HEK293T (cell line): Measurements from ENCODE around the gene ZC3H6.
"Not testable (repeated sequence)": the region's sequence is repeated elsewhere in the genome, so short reads cannot be mapped to it uniquely, and the experiment has no call there.

Experiments used
- CTCF ChIA-PET: fragments of 350-600 bp; formaldehyde crosslinking; extraction: SDS; loops from one replicate; lab custom pipeline; 2021; ENCODE audit warnings: antibody characterized with exemption, inconsistent platforms; lab: Yijun Ruan, JAX
- POLR2A ChIA-PET: fragments of 350-600 bp; formaldehyde crosslinking; extraction: SDS; loops from one replicate; lab custom pipeline; 2020; ENCODE audit warnings: antibody characterized with exemption, inconsistent platforms; lab: Yijun Ruan, JAX
- DNase-seq: peaks from one replicate; pipeline ENCODE4 v3.0.0; 2012; ENCODE audit warnings: mixed read lengths; ENCODE audit errors: extremely low spot score
- ARNT ChIP-seq: fragments of 450-650 bp; IDR thresholded peaks from 2 replicates; pipeline ENCODE4 v1.6.1; 2017; ENCODE audit warnings: mild to moderate bottlenecking
- BHLHE40 ChIP-seq: fragments of 450-650 bp; IDR thresholded peaks from 2 replicates; pipeline ENCODE4 v1.6.1; 2016; ENCODE audit warnings: mild to moderate bottlenecking, moderate library complexity, borderline replicate concordance
- CTBP1 ChIP-seq: fragments of 450-650 bp; IDR thresholded peaks from 2 replicates; pipeline ENCODE4 v1.6.1; 2016; ENCODE audit warnings: borderline replicate concordance
- ELF4 ChIP-seq: fragments of 450-650 bp; IDR thresholded peaks from 2 replicates; pipeline ENCODE4 v1.6.1; 2017; ENCODE audit warnings: antibody characterized with exemption
- FOXA1 ChIP-seq: fragments of 450-650 bp; IDR thresholded peaks from 2 replicates; pipeline ENCODE4 v1.6.1; 2016; ENCODE audit warnings: mild to moderate bottlenecking
- FOXK2 ChIP-seq: fragments of 450-650 bp; IDR thresholded peaks from 2 replicates; pipeline ENCODE4 v1.6.1; 2016; ENCODE audit warnings: mild to moderate bottlenecking
- FOXM1 ChIP-seq: fragments of 450-650 bp; IDR thresholded peaks from 2 replicates; pipeline ENCODE4 v1.6.1; 2017; ENCODE audit warnings: mild to moderate bottlenecking, borderline replicate concordance
- HDGF ChIP-seq: fragments of 450-650 bp; IDR thresholded peaks from 2 replicates; pipeline ENCODE4 v1.6.1; 2017; ENCODE audit warnings: antibody characterized with exemption, borderline replicate concordance
- L3MBTL2 ChIP-seq: fragments of 450-650 bp; conservative IDR thresholded peaks from 2 replicates; pipeline ENCODE4 v1.6.1; 2016; ENCODE audit warnings: mild to moderate bottlenecking
- LEF1 ChIP-seq: fragments of 450-650 bp; IDR thresholded peaks from 2 replicates; pipeline ENCODE4 v1.6.1; 2017; ENCODE audit warnings: mild to moderate bottlenecking, borderline replicate concordance
- NFRKB ChIP-seq: fragments of 450-650 bp; IDR thresholded peaks from 2 replicates; pipeline ENCODE4 v1.6.1; 2016; ENCODE audit warnings: mild to moderate bottlenecking, moderate library complexity
- PKNOX1 ChIP-seq: fragments of 450-650 bp; IDR thresholded peaks from 2 replicates; pipeline ENCODE4 v1.6.1; 2016
- SP1 ChIP-seq: fragments of 450-650 bp; IDR thresholded peaks from 2 replicates; pipeline ENCODE4 v1.6.1; 2017
- SUZ12 ChIP-seq: fragments of 450-650 bp; IDR thresholded peaks from 2 replicates; pipeline ENCODE4 v1.6.1; 2016; ENCODE audit warnings: mild to moderate bottlenecking
- TARDBP ChIP-seq: fragments of 450-650 bp; IDR thresholded peaks from 2 replicates; pipeline ENCODE4 v1.6.1; 2016
- ZNF384 ChIP-seq: fragments of 450-650 bp; IDR thresholded peaks from 2 replicates; pipeline ENCODE4 v1.6.1; 2016

The ZC3H6 gene

GRCh38 chr2:112262876-112263275 lies 12.5 kb upstream of the ZC3H6 start:
- ChIA-PET CTCF (no interaction called here), POLR2A (no interaction called here)
- DNase-seq, result no peak
- TF ChIP-seq LEF1 (no peak), FOXM1 (no peak), HDGF (no peak), SP1 (no peak), CTBP1 (no peak), BHLHE40 (no peak), FOXK2 (no peak), SUZ12 (no peak), PKNOX1 (no peak), NFRKB (no peak)

DNA sequence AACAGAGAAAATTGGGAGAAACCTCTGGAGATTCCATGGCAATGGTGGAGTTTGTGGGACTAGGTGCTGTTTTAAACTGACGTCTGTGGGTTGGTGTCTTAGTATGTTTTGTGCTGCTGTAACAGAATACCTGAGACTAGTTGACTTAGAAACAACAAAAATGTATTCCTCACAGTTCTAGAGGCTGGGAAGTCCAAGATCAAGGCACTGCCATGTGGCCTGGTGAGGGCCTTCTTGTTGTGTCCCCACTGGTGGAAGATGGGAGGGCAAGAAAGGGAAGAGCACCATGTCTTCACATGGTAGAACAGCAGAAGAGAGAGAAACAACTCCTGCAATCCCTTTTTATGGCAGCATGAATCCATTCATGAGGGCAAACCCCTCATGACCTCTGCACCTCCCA lies 6.8 kb upstream of the ZC3H6 start:
- POLR2A ChIA-PET, result no interaction called here
- TF ChIP-seq ELF4 (no peak), SP1 (no peak), LEF1 (no peak), BHLHE40 (no peak), FOXA1 (no peak)
- DNase-seq, result no peak
- CTCF ChIA-PET, result no interaction called here

DNA sequence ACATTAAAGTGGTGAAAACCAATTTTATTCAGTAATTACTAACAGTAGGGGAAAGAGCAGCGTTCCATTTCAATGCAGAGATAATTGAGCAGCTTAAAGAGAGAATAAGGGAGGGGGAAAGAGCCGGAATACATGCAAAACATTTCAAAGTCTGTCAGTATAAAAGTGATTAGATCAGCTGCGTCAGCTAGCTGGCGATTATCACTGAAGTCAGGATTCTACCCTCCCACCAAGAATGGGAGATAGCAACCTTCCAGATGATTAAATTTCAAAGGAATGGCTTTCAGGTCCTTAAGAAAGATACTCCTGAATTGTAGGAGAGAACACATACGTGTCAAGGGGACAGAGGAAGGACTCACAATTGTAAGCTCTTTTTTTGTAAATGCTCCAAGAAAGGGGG lies 2.7 kb upstream of the ZC3H6 start:
- DNase-seq, result no peak
- TF ChIP-seq BHLHE40 (no peak), HDGF (no peak), LEF1 (no peak), ELF4 (no peak), ARNT (no peak)
- POLR2A ChIA-PET, result interaction anchor here (1.1 to 2.6 kb wide), 4 partner anchors 12 to 218 kb away, joined by 3 to 13 read pairs (median 4); partner anchors contain the start of genes TMEM87B and ZC3H8
- CTCF ChIA-PET, result interaction anchor here (0.8 kb wide), 1 partner anchor 13 kb away, joined by 3 read pairs; no protein-coding TSS in a partner anchor

DNA sequence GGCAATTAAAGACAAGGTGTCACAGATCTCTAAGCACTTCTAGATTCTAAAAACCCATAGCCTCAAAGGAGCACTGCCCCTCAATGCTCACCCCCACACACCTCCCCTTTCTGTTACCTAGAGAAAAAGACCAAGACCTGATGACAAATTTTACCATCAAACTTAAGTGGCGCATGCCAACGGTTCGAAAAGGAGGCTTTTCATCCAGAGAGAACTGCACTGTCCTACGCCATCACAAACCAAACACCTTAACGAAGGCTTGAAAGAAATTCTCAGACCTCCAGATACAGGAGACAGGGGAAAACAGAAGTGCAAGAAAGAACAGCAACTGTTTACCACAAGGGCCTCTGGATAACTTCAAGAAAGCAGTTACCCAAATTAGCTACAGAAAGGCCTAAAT lies 2.0 kb upstream of the ZC3H6 start:
- no peak for DNase-seq
- ChIA-PET CTCF (no interaction called here), POLR2A (interaction anchor here (1.2 to 2.6 kb wide), 3 partner anchors 12 to 18 kb away, joined by 3 to 13 read pairs (median 4); partner anchors contain the start of gene ZC3H8)
- TF ChIP-seq CTBP1 (no peak), FOXA1 (no peak), ELF4 (no peak), FOXK2 (no peak), SUZ12 (no peak), ARNT (no peak), HDGF (no peak), LEF1 (no peak)

- POLR2A ChIA-PET, result no interaction called here
- DNase-seq, result peak; percentile 73
- TF ChIP-seq L3MBTL2 (0 out of 2 replicates have a peak, but pooled peaks have one; percentile 19), CTBP1 (no peak), ARNT (no peak), BHLHE40 (no peak)
- CTCF ChIA-PET, result no interaction called here
Measured at GRCh38 chr2:112275887-112276773, 733 bp downstream of the ZC3H6 start.

GRCh38 chr2:112276954-112277353 lies 1.6 kb downstream of the ZC3H6 start:
- DNase-seq, result no peak
- POLR2A ChIA-PET, result interaction anchor here (1.0 kb wide), 1 partner anchor 18 kb away, joined by 4 read pairs; no protein-coding TSS in a partner anchor
- CTCF ChIA-PET, result no interaction called here
- TF ChIP-seq PKNOX1, result peak; percentile 42; the same call in 1 of the 2 replicates
- TF ChIP-seq ARNT, result no peak

DNA sequence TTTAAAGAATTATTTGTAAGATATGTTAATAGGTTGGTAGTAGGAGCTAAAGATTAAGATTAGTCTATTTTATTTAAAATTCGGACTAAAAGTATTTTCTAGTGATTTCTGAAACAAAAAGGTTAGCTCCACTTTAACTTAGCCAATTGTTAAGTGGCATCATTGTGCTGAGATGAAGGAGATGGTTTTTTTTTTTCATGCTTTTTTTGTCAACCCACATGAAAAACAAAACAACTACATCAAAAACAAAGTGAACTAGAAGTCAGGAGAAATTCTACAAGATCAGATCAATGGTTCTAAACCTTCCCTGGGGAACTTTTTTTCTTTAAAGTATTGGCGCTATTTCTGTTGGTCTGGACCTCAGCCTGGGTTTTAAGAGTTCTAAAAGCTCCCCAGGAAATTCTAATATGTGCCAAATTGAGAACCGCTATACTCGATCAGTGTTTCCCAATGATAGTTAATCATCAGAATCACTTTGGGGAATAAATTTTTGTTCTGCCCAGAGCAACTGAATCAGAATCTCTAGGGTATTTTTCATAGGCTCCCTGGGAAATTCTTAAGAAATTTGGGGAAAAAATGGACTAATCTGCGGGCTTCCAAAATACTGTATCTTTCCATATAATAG lies 2.3 kb downstream of the ZC3H6 start:
- ChIA-PET POLR2A (interaction anchor here (1.0 kb wide), 1 partner anchor 18 kb away, joined by 4 read pairs; no protein-coding TSS in a partner anchor), CTCF (interaction anchor here (0.6 kb wide), 1 partner anchor 156 kb away, joined by 3 read pairs; no protein-coding TSS in a partner anchor)
- no peak for DNase-seq
- TF ChIP-seq TARDBP (no peak), ARNT (no peak), PKNOX1 (no peak), ELF4 (no peak), SP1 (no peak), LEF1 (no peak), CTBP1 (no peak), BHLHE40 (no peak), SUZ12 (no peak), HDGF (no peak), FOXM1 (no peak), ZNF384 (no peak), FOXK2 (no peak), L3MBTL2 (no peak), FOXA1 (no peak), NFRKB (no peak)

GRCh38 chr2:112282066-112282465 lies 6.7 kb downstream of the ZC3H6 start:
- POLR2A ChIA-PET, CTCF ChIA-PET, DNase-seq: not testable (repeated sequence)

DNA sequence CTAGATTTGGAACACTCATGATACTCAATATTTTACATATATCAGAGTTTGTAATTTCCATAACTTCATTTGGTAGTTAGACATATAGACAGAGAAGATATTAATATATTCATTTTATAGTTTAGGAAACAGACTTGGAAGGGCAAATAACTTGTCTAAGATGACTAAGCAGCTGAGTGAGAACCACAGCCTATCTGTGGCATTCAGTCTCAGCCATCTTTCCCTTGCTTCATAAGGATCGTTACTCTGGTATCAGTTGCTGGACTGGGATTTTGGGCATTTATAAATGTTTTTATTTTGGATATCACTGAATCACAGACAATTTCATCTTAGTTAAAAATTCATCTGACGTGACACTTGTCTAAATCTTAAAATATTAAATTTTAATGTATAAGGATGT lies 8.1 kb downstream of the ZC3H6 start:
- DNase-seq, CTCF ChIA-PET, POLR2A ChIA-PET: not testable (repeated sequence)
